ENCODE results near the gene DRAM1. TPM values are rescaled to one million over a fixed set of nuclear protein-coding genes. Genes with fewer than 3 reads are reported as not detected.
"Not testable (repeated sequence)": the region's sequence is repeated elsewhere in the genome, so short reads cannot be mapped to it uniquely, and the experiment has no call there.

The DRAM1 gene
- polyA plus RNA-seq, 1 donor = 3.5 TPM

DNA sequence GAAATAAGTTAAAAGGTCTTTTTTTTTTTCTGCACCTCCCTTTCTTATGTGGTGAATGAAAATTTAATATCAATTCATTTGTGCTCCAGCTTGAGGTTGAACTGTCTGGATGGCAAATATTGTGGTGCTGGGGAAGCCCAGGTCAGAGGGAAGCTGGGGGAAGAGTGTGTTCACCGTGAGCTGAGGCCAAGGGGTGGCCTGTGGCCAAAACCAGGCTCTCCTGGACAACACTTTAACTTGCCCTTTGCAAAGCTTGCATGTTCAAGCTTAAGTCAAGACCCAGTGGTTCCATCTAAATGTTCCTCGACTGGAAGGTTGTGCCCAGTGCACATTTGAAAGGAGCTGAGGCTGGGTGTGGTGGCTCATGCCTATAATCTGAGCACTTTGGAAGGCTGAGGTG, 28.8 kb downstream of the DRAM1 start:
- no peak for DNase-seq

DNA sequence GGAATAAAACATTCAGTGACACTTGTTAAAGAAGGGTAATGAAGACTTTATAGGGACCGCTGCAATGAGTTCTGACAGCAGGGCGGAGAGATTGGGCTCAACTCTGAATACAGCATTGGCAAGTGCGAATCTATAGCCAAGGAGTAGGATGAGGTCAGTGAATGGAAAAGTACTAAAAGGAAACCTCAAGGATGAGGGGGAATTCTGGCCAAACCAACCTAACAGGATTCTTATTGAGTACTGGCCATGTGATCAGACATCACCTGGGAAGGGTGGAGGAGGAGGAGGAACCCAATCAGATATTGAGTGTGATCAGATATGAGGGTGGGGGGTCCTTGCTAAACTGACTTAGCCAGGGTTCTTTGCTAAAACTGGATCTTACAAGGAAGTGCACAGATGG, 31.0 kb downstream of the DRAM1 start:
- DNase-seq = no peak

DNA sequence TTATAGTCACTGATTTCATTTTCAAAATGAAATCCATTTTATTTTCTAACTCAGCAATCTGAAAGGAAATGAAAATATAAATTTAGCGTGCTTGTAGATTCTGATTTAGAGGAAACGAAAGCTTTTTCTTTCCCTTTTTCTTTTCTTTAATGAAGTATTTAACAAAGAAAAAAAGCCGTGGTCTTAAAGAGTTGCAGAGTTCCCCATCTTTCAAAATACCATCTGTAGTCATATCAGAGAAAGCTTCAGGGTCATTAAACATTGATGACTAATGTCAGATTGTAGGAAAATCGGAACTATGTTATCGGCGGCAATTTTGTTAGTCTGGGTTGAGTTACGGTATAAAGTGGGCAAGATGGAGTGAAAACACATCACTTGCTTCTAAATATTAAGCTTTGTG, 32.3 kb downstream of the DRAM1 start:
- no peak for DNase-seq

DNA sequence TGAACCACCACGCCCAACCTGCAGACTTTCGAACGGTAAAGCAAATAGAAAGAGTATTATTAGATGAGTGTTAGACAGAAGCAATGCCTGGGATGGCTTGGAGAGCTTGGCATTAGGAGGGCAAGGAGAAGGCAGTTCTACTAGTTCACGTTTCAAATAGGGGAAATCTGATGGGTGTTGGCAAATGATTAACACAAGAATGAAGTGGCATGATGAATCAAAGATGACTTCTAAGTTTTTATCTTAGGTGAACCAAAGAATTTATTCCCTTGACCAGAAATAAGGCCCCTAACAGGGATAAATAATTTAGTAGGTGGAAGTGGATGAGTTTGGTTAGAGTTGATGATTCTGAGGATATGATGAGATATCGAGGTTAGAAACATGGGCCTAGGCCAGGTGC, 38.5 kb downstream of the DRAM1 start:
- DNase-seq = no peak

DNA sequence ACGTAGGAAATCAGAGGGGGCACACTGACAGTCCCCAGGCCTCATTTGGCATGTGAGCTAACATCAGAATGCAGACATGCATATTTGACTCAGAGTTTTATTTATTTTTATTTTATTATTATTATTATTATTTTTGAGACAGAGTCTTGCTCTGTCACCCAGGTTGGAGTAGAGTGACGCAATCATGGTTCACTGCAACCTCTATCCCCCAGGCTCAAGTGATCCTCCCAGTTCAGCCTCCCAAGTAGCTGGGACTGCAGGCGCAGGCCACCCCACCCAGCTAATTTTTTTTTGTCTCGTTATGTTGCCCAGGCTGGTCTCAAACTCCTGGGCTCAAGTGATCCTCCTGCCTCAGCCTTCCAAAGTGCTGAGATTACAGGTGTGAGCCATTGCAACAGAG, 41.4 kb downstream of the DRAM1 start:
- DNase-seq = not testable (repeated sequence)

DNA sequence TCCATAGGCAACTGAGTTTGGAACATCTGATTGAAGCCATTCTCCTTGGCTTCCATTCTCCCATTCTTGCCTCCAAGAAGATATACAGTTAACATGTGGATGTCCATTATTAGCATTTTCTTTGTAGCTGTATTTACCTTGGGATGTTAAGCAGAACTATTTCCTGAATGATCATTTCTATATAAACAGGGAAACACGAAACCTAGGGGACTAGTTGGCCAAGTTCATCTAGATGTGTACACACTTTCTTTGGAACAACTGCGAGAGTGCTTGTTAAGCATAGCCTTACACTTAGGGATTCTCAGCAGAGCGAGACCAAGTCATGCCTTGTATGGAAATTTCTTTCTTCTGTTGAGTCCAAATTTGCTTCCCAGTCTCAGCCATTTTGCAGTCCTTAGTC, 42.1 kb downstream of the DRAM1 start:
- DNase-seq = no peak

DNA sequence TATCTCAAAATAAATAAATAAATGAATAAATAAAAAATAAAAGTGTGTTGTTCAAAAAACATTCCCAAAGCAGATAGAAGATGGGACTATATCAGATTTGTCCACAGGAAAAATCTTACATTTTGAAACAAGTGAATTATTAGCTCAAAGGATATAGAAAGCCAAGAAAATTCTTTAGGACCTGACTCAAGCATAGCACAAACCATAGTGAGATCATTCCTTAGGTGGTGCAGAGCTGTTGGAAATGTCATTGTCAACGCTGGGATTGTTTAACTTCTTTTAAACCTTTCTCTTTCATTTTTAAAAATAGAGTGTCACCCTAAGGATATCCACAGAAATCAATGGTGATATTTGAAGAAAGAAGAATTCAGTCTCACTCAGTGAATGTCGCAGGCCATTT, 43.5 kb downstream of the DRAM1 start:
- no peak for DNase-seq

DNA sequence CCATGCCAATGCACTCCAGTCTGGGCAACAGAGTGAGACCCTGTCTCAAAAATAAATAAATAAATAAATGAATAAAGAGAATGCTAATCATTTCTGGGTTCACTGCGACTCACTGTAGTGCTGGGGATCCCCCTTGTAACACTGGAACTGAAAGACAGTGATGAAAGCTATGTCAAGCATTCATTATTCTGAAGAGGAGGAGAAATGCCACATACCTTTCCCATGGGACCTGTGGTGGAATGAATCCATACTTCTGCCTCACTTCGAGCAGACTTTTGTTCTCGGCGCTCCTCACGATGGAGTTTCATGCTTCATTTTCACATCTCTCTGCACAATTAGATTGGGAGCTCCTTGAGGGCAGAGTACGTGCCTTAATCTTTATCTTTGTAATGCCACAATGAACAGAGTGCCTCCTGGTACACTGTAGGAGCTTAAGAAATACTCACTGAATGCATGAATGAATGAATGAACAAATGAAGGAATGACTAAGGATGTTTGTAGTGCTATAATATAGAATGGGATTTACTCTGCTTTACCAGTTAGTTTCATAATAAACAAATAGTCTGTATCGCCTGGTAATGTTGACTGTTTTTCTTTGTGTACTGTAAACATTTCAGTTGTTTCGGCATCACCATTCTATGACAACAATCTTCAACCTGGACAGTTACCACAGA, 45.8 kb downstream of the DRAM1 start:
- no peak for DNase-seq

DNA sequence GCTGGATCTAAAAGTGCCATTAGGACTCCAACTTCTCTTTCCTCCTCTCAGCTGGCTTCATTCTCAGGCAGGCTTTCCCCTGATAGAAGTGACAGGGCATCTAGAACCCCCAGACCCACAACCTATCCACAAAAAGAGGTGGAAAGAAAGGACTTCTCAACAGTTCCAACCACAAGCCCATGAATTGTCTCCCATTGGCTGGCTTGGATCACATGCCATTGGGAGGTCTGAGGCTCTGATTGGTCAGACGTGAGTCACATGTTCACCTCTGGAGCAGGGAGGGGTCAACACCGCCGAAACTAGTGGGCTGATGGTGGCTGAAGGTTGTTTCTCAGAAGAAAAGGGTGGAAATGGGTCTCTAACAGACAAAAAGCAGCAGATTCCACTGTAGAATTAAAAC, 47.2 kb downstream of the DRAM1 start:
- no peak for DNase-seq

DNA sequence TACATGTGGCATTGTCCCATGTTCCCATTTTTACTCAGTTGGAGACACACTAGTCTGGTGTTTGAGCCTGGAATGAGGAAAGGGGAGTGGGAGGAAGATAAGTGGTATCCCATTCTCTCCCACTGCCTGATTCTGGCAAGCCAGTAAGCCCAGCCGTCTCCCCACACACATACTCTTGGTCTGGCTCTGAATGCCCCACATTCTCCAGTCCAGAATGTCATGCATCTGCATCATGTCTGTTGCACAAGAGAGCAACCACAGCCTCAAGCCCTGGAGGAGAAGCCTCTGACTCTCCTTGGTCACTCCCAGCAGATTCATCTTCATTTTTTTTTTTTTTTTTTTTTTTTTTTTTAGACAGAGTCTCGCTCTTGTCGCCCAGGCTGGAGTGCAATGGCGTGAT, 48.0 kb downstream of the DRAM1 start:
- DNase-seq = no peak

DNA sequence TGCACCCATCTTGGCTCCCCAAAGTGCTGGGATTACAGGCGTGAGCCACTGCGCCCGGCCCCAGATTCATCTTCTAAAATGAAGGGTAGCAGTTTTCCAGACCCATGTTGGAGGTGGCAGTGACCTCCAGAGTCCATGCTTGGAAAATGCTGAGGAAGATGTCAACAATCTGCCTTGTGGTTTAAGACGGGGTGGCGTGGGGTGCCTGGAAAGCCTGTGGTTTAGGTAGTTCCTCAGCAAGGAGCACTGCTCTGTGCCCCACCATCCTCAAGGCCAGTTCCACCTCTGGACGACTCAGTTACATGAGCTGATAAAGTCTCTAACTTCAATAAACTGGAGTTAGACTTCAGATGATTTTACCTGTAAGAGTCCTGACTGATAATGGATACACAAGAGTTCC, 48.6 kb downstream of the DRAM1 start:
- DNase-seq = no peak

DNA sequence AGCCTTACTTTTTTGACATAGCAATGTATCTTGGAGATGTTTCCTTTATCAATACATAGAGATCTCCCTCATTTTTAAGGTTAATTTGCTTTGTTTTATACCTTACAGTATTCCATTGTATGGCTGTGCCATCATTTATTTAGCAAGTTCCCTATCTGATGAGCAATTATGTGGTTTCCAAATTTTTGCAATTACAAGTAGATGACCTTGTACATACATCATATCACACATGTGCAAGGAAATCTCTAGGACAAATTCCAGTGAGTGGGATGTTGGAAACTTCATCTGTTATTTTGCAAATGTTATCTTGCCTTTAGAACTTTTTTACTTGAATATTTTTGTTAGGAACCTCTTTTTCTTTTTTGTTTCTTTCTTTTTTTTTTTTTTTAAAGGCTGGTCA, 49.7 kb downstream of the DRAM1 start:
- DNase-seq = no peak

DNA sequence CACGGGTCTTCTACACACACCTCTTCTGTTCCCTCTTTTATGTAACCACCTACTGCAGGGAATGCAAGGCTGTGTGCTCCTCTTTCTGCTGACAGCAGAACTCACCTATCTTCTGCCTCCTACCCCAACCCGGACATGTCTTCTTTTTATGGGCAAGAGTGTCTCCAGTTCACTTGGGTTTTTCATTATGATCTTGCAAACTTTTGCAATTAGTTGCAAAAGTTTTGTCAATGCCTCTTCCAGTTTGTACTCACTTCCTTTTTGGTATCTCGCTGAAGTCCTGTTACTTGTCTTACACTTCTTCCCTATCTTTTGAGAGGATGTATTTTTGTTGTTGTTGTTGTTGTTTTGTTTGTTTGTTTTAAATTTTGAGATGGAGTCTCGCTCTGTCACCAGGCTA, 50.6 kb downstream of the DRAM1 start:
- no peak for DNase-seq

DNA sequence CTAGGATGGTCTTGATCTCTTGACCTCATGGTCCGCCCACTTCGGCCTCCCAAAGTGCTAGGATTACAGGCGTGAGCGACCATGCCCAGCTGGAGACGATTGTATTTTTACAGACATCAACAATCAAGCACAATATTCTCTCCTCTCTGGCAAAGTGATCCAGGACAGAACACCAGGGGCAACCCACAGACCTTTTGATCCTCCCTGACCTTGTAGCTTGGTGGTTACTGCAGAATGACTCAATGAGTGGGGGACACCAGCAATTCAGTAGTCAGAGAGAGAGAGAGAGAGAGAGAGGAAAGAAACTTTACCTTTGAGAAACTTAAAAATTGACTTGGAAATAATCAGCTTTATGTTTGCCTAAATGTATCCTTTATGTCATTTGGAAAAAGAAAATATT, 51.2 kb downstream of the DRAM1 start:
- no peak for DNase-seq

DNA sequence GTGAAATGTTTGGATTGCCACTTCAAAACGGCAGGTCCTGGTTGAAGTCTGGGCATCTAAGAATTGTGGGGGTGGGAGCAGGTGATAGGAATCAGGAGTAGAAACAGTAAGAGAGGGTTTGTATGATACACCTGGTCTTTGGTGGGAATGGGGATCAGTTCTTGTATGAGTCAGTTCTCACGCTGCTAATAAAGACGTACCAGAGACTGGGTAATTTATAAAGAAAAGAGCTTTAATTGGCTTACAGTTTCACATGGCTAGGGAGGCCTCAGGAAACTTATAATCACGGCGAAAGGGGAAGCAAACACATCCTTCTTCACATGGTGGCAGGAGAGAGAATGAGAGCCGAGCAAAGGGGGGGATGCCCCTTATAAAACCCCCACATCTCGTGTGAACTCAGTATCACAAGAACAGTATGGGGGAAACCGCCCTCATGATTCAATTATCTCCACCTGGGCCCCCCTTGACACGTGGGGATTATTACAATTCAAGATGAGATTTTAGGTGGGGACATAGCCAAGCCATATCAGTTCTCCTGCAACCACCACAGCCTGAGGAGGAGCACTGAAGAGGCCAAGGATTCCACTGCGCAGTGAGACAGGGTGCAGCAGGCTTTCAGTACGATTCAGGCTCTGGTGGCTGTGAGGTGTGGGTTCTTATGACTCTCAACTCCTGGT, 52.1 kb downstream of the DRAM1 start:
- DNase-seq = no peak

DNA sequence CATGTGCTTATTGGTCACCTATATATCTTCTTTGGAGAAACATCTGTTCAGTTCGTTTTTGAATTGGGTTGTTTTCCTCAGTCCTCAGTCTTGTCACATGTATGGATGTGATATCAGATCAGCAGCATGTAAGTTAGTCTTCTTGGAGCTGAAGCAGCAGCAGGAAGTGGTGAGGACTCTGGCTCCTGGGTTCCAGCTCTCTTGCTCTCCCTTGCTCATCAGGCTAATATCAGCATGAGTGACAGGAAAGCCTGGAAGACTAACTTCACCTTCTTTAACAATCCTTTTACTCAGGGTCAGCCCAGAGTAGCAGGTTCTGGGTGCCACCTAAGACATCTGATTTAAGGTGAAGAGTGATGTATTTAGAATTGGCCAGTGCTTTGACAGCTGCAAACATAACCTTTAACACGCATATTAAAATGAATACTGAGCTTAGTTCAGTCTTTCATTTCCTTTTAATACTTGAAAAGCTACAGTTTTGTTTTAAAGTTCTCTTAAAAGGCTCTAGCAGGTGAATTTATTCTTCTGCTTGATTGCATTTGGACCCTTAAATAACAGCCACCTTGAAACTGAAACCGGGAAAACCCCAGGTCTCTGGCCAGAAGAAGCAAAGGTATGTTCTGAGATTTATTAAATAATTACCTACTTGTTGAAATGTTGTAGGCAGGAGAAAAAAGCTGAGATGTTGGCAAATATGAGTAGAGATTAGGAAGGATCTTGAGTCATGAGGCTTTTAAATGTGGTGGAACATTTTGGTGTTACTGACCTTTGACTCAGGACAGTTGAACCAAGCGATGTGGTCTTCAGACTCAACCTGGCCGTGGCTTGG, 54.3 kb downstream of the DRAM1 start:
- no peak for DNase-seq

DNA sequence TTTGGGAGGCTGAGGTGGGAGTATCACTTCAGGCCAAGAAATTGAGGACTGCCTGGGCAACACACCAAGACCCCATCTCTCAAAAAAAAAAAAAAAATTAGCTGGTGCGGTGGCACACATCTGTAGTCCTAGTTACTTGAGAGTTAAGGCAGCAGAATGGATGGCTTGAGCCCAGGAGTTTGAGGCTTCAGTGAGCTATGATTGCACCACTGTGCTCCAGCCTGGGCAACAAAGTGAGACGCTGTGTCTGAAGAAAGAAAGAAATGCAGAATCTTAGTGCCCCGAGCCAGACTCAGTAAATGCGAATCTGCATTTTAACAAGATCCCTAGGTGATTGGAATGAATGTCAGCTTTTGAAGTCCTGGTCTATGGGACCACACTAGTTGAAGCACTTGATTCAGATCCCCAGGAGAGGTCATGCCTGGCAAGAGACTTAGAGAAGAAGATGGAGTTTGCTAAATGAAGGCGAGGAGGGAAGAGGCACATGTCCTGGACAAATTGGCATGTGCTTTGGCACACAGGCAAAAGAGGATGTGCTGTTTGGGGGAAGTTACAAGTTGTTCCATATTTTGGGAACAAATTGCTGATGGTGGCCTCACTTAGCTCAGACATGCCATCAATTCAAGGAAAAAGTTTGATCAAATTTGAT, 56.6 kb downstream of the DRAM1 start:
- DNase-seq = no peak

DNA sequence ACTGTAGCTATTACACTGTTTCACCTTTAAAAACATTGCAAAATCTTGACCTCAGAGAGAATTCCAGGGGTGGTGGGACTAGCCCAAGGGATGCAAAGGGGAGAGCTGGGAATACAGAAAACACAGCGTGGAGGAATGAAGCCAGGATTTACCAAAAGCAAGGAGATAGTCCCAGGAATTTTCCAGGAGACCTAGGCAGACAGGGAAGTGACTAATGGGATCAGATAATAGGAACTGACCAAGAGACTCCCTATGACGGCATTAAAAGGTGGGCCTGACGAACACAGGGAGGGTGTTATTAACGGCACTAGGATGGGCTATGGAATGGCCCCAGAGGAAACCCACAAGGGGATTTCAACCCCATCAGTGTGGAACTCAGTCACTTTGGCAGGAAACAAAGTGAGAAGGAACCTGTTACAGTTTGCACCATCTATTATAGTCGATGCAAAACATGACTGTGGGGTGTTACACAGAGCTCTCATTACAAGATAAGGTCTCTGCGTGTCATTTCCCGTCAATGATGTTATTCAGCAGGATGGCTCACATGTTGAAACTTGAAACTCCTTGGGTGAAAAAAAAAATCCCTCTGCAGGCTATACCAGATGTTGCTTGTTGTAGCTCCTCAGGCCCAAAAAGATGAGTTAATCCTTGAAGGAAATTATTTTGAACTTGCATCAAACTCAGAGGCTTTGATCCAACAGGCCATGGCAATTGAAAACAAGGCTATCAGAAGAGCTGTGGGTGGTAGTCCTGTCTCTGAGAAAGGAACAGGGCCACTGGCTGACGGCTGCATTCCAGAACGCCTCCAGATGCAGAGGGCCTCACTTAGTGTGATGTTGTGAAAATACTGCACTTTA, 58.7 kb downstream of the DRAM1 start:
- DNase-seq = no peak

DNA sequence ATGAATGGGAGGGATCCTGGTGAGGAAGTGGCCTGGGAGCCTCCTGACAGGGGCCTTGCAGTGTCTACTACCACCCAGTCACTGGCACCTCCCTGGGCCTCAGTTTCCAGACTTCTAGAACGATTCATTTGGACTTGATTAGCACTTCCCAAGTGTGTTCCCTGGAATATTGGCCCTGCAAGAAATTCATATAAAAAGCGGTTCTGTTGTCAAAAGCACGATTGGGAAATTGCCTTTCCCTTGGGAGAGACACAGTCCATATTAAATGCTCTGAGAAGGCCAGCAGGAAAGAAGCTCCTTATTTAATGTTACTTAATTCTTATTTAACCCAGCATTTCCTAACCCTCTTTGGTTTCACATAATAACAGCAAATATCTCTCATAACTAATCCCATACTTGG, 61.9 kb downstream of the DRAM1 start:
- no peak for DNase-seq

DNA sequence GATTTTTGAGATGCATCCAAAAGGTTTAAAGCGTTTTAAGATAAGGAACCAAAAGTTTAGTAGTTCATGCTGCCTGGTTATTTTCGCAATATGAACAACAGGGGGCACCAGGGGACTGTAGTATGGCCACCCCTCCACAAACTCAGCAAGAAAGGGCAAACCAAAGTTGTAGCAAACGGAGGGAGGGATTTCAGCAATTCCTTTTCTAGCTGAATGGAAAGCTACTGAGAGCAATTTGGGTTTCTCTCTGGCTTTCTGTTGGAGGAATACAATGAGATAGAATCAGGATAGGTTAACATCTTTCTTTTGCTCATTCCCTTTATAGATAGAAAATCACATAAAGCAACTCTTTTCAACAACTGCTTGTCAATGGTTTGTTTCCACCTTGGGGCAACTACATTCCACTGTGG, 62.5 kb downstream of the DRAM1 start:
- peak; percentile 77 for DNase-seq

DNA sequence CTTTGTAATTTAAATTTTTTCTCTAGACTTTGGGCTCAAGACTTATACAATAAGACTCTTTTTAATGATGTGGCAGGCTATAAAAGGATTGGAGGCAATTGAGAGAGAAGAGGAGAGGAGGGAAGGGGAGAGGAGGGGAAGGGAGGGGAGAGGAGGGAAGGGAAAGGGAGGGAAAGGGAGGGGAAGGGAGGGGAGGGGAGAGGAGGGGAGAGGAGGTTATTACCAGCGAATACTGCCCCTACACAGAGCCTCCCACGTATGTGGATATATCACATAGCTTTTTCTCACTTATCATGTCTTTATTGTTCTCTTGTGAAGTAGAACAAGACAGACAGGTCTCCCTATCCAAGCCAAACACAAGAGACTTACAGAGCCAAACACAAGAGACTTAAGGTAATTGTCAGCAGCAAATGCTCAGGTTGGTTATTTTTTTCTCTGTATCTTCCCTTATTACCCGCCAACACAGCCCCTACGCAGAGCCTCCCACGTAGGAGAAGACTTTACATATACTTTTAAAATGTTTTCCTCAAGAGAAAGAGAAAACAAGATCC, 63.1 kb downstream of the DRAM1 start:
- DNase-seq = no peak

All from hindlimb muscle (tissue), 1 donor.